DMS 273 treated with DMSO at 0.1 percent for 48 hours (cell line): Measurements from ENCODE around the gene PDXDC1.
"Not testable (repeated sequence)": the region's sequence is repeated elsewhere in the genome, so short reads cannot be mapped to it uniquely, and the experiment has no call there.

Experiments used
- DNase-seq: peaks from one replicate; lab custom pipeline; 2025; lab: John Stamatoyannopoulos, UW

Gene PDXDC1

DNA sequence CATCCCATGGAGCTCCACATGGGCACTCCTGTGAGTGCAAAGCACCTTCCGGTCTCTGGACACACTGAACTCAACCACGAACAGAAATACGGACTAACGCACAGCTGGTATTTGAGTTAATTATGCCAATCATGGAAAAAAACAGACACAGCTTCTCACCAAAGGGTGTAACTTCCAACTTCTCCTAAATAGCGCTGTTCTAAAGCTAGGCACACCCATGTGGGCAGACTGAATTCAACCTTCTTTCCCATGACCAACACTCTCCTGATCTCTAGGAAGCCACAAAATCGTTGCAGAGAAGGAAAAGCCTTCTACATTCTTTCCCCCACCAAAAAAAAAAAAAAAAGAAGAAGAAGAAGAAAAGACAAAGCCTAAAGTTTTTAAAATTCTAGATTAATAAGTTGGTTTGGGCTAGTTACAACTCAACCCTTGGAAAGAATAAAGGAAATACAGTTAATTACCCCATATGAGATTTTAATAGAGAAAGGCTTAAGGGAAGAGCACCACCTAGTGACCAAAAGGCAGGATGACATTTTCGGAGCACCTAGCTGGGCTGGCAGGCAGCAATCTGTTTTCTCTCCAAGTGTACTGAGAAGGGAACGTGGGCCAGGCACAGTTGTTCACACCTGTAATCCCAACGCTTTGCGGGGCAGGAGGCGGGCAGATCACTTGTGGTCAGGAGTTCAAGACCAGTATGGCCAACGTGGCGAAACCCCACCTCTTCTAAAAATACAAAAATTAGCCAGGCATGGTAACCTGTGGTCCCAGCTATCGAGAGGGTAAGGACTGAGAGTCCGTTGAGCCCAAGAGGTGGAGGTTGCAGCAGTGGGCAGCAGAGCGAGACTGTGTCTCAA, 97.3 kb downstream of the PDXDC1 start:
- not testable (repeated sequence) for DNase-seq

DNA sequence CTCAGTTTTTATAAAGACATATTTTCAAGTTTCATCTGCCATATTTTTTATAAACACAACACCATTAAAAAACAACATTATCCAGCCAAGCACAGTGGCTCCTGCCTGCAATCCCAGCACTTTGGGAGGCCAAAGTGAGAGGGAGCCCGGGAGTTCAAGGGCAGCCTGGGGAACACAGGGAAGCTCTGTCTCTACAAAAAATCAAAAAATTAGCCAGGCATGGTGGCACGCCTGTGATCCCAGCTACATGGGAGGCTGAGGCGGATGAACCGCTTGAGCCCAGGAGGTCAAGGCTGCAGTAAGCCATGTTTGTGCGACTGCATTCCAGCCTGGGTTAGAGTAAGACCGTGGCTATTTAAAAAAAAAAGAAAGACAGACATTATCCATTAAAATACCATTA, 98.3 kb downstream of the PDXDC1 start:
- no peak for DNase-seq

DNA sequence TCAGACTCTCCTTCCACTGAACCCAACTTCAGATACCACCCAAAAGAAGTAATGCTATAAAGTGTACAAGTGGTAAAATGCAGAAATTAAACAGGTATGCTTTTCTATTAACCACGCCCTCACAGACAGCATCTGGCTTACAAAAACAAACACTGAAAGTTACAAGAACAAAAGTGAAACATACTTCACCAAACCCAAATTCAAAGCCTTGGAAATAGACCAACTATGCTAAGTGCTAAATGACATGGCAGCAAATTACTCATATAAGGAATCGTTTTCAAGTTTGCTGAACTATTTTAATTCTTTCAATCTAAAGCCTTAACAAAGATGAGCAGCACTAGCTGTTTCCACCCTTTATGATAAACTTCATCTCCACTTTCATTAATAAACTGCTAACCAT, 101.3 kb downstream of the PDXDC1 start:
- DNase-seq, result not testable (repeated sequence)

DNA sequence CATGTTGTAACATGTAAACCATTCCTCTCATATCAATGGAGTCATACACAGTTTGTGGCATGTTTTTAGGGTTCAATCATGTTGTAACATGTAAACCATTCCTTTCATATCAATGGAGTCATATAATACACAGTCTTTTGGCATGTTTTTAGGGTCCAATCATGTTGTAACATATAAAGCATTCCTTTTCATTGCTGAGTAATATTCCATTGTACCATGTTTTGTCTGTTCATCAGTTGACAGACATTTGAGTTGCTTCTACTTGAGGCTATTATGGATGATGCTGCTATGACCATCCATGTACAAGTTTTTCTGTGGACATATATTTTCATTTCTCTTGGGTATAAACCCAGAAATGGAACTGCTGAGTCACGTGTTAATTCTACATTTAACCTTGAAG, 106.1 kb downstream of the PDXDC1 start:
- not testable (repeated sequence) for DNase-seq

DNA sequence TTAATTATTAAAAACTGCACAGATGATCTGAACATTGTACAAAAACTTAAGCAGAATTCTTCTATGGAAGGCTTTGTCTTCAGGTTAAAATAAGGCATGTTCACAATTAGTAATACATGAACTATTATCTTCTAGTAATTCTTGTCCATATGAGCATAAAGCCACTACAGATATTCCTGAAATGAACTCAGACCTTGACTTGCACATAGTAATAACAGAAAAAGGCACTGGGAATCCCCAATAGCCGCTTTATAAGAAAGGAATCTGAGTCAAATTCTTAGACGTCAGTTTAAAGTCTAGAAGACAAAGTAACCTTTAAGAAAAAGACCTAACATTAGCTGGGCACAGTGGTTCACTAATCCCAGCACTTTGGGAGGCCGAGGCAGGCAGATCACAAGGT, 108.0 kb downstream of the PDXDC1 start:
- not testable (repeated sequence) for DNase-seq

DNA sequence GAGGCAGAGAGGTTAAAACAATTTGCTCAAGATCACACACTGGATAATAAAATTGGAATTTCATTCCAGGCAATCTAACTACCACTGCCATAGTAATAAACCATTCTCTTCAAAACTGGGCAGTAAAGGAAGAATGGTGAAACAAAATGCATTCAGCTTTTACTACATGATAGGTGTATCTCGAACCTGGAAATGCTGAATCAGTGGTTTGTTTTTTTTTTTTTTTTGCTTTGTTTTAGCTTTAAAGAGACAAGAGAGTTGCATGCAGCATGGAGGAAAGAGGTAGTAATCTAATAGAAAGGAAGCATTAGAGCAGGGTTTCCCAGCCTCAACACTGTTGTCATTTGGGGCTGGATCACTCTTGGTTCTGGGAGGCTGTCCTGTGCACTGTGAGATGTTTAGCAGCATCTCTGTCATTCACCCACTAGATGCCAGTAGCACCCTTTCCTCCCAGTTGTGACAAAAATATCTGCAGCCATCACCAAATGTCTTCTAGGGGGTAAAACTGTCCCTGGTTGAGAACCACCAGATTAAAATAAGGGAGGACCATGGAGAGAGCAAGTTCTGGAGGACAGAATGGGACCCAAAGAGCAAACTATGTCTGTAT, 115.9 kb downstream of the PDXDC1 start:
- not testable (repeated sequence) for DNase-seq

DNA sequence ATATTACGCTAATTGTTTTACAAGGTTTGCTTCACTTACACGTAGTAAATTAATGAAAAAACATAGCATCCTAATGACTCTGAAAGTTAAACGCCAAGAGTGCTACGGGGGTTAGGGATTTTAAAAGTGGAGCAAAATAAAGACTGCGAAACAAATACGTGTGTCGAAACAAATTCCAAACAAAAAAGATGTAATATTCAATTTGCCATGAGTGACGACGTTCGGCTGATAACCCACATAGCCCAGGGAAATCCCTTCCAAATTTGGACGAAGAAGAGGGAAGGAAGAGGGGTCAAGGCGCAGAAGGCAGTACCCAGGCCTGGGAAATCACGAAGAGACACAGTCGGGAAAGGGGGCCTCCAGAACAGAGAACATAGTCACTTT, 118.7 kb downstream of the PDXDC1 start:
- DNase-seq, result not testable (repeated sequence)

DNA sequence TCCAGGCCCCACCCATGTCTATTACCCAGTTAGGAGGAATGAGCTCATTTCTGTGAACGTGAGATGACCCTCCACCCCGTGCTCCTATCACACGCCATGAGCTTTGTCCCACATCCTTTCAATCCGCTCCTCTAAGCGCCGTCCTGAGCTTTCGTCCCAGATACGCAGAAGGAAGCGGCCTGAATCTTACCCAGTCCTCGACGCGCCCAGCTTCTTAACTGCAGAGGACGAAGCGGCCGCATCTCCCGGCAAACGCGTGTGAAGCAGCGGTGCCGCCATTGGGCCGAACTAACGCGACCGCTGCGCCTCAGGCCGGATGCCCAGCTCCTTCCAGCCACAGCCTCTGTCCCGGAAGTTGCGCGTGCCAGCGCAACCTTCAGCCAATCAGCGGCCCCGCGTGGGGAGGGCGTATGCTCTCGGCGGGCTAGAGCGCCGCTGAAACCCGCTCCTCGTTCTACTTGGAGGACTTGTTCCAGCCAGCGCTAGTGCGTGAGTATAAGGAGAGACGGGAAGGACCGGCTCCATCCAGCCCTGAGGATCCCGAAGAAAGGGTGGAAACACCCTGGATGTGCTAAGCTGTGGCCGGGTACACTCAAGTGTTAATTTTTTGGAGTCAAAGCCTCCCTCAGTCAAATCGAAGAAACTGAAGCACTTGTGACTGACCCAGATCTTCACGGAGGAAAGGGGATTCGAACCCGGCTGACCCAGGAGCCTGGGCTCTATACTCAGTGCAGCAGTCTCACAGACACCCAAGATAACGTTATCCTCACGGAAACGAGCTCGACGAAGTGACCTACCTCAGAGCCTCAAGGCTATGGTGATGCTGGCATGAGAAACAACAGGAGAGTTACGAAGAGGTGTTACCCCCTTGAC, 119.4 kb downstream of the PDXDC1 start, which contains the start of gene RRN3:
TSS of gene RRN3 (minus strand) at position 318 of the 873 bp plus-strand sequence. CDS start at position 279, 39 bp downstream.
- peak; percentile 66 for DNase-seq

DNA sequence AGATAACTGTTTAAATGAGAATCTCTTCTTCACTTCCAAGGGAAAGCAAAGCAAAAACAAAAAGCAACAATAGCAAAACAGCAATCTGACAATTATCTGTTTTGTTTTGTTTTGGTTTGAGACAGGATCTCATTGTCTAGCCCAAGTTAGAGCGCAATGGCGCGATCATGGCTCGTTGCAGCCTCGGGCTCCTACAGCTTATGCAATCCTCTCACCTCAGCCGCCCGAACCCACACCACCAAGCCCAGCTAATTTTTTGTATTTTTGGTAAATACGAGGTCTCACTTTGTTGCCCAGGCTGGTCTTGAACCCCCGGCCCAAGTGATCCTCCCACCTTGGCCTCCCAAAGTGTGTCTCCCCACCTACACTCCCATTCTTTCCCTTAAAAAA, 121.8 kb downstream of the PDXDC1 start:
- not testable (repeated sequence) for DNase-seq

DNA sequence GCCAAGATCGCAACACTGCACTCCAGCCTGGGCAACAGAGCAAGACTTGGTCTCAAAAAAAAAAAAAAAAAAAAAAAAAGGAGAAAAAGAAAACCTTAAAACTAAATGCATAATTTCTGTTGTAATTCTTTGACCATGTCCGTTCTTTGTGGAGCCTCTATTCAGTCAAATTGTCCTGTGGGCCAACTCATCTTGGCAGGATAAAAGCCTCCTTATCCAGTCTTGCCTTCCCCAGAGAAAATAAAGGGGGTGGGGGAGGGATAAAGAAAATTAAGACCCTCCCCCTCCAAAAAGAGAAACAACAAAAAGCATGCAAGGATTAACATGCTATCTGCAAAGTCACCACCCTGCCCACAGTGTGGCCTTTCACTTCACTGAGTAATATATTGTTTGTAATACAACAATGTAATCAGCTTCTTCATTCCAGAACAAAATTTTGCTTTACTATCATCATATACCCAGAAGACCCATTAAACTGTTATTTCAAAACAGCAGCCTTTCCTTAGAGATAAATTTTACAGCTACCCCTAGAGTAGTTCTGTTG, 124.6 kb downstream of the PDXDC1 start:
- not testable (repeated sequence) for DNase-seq

DNA sequence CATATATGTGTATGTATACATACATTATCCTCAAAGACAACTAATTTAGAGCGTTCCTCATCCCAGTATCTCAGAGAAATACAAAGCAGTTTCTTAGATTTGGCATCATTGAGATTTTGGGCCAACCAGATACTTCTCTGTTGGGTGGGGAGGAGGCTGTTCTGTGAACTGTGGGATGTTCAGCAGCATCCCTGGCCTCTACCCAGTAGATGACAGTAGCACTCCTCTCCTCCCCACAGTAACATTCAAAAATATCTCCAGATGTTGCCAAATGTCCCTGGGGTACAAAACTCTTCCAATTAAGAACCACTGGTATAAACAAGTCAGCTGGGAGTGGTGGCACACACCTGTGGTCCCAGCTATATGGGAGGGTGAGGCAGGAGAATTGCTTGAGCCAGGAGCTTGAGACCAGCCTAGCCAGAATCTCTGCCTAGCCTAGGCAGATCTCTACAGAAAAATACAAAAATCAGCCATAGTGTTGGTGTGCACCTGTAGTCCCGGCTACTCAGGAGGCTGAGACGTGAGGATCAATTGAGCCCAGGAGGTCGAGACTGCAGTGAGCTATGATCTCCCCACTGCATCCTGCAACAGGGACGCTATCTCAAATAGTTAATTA, 125.7 kb downstream of the PDXDC1 start:
- not testable (repeated sequence) for DNase-seq

DNA sequence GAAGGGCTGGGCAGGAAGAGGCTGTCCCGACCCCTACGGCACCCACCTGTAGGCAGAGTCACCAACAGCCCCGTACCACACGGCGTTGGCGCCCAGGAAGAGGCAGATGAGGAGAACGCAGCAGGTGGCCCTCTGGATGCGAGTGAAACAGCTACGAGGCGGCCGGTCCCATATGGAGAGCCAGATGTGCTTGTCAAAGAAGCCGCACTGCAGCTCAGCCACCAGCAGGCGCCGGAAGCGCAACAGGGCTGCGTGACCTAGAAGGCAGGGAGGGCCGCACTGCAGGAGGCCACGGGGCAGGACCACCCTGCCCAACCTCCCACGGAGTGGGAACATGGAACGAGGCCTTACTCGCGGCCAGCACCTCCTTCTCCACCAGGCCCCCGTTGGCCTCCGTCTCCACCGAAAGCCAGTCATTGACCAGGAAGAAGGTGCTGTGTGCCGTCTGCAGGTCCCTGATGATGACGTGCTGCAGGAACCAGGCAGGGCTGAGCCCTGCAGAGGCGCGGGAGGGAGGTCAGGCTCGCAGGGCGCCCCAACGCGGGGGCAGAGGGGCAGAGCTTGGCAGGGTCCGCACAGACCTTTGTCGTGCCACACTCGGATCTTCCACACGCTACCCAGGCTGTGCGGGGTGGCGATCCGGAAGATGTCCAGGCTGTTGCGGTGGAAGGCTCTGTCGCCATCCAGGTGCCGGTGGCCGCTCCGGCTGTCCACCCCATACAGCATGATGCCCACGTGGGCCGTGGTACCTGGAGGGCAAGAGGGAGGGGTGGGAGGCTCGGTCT, 153.0 kb downstream of the PDXDC1 start:
- not testable (repeated sequence) for DNase-seq

DNA sequence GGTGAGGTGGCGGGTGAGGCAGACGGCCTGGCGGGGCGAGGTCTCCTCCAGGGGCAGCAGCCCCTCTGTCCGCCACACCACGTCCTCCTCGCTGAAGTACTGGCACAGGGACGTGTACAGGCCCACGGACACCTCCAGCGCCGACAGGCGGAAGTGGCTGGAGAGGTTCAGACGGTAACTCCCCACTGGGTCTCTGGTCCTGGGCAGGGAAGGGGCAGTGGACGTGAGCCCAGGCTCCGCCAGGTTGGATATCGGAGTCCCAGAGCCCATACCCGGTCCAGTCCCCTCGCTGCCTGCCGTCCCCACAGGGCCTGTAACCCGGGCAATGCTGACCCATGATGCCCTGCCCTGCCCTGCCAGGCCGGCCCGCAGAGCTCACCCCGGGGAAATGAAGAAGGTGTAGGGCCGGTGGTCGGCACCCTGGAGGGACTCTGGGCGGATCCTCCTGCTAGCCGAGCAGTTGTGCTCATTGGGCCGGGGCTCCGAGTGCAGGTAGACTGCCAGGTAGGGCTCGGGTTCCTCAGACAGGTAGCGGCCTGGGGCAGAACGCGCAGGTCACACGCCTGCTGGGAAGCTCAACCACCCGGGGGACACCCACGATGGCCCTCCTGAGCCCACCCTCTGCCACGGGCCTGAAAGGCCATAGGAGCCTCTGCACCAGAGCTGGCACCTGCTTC, 155.6 kb downstream of the PDXDC1 start:
- DNase-seq, result not testable (repeated sequence)

DNA sequence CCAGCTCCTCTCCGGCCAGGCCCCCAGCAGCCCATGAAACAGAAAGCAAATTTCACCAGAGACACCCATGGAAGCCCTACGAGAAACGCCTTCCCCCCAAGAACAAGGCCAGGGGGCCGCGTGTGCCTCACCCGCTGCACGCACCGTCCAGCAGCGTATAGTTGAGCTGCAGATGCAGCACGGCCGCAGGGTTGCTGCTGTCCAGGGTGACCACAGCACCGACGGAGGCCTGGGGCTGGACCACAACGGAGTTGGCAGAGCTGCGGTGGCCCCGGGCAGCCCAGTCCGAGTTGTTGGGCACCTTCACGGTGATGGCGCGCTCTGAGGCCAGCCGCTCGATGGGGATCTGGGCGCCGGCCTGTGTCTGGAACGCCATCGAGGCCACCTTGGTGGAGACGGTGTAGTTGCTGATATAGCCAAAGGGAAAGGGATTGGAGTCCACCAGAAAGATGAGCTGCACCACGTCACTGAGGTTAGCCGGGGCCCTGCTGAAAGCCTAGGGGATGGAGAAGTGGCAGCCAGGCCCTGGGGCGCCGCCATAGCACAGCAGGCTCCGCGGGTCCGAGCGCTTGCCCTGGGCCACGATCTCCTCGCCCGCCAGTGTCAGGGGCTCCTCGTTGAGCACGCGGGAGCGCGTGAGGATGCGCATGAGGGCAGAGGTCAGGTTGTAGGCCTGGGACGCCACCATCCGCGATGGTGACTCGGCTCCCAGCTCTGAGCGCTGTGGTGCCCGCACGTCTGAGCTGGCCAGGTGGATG, 156.3 kb downstream of the PDXDC1 start:
- DNase-seq, result not testable (repeated sequence)

DNA sequence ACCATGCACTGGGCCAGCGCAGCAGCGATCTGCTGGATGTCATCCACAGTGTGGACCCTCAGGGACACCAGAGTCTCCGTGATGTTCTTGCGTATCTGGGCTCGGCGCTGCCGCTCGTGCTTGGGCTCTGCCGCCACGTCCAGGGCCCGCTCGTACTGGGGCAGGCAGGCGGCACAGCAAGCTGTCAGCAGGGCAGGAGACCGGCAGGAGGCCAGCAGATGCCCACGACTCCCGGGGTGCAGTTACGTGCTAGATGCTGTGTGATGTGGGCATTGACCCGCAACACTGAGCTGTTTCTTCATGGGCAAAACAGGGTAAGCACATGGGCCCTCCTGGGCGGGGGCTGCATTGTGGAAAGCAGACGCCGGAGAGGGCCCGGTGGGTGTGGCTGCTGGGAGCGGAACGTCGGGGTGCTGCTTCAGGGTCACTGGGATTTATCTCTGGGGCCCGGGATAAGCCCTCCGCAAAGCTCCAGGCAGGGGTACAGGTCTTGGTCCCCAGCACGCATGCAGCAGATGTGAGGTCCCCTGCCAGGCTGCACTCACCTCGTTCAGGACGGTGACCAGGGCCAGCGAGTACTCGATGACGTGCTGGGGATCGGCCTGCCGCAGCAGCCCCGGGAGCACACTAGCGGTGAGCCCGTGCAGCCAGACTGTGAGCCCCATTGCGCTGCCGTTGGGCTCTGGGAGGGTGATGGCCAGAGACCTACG, 158.0 kb downstream of the PDXDC1 start:
- not testable (repeated sequence) for DNase-seq

DNA sequence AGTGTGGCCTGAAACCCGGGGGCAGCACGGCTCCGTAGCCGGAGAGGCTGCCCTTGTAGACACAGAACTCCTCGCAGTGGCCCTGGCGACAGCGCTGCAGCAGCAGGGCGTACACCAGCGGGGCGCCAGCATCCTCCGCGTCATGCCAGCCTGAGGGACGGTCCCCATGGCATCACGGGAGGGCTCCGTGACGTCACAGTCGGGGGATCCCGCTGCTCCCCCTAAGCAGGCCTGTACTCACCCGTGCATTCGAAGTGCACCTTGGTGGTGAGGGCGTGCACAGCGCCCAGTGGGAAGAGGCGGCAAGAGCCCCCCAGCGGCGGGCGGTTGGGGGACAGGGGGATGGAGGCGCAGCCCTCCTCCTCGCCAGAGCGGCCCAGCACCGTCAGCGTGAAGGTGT, 158.7 kb downstream of the PDXDC1 start:
- not testable (repeated sequence) for DNase-seq

DNA sequence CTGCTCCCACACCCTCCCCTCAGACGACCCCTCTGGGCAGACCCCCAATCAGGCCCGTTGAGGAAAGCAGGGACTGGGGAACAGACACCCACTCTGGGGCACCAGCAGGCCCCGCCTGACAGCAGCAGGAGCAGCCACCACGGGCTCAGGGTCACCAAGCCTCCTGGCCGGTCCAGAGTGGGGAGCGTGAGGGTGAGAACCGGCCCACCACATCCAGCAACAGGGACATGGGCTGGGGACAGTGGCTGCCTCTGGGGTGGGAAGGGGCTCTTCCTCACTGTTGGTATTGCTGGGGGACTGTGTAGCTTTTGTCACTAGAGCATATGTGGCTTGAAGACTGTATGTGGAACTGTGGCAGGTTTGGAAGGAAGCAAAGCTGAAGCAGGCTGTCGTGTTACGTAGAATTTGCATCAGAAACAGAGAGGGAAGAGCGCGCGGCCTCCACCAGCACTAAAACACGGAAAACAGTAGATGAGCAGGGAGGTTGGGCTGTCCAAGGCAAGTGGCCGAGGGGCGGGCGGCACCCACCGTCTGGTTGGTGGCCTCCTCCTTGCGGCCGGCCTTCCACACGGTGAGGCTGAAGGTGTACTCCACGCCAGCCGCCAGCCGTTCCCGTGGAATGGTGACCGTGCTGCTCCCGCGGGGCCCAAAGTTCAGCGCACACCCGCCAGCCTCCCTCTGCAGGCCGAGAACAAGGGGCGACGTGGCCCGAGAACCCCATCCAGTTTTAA, 160.1 kb downstream of the PDXDC1 start:
- not testable (repeated sequence) for DNase-seq
